HEK293 (cell line): ENCODE data around the gene ZNF410.

Experiments used
- CTCF ChIA-PET: fragments of 350-600 bp; formaldehyde crosslinking; extraction: SDS; loops from one replicate; lab custom pipeline; 2021; ENCODE audit warnings: antibody characterized with exemption; lab: Yijun Ruan, JAX
- POLR2A ChIA-PET: fragments of 300-600 bp; formaldehyde crosslinking; extraction: SDS; loops from one replicate; lab custom pipeline; 2020; ENCODE audit warnings: antibody characterized with exemption, inconsistent platforms; lab: Yijun Ruan, JAX
- H3K27ac ChIP-seq: fragments of 200-500 bp; sonication (Bioruptor generic); 2 replicates; pipeline ENCODE4 v1.5.1; 2014; ENCODE audit warnings: low read depth, low read length, control low read depth, inconsistent platforms; ENCODE audit errors: extremely low read depth
- H3K36me3 ChIP-seq, 2 experiments: fragments of 200-500 bp in 1 of 2; sonication (Bioruptor generic) in 1 of 2; 1 replicate in 1 of 2; 2 replicates in 1 of 2; pipeline ENCODE4 v1.5.1; 2014 to 2017; ENCODE audit warnings: inconsistent platforms in 2 of 2, low read length in 2 of 2; ENCODE audit not compliant: control insufficient read depth in 2 of 2, insufficient read depth in 1 of 2
- H3K4me1 ChIP-seq: fragments of 200-500 bp; sonication (Bioruptor generic); 2 replicates; pipeline ENCODE4 v1.5.1; 2014; ENCODE audit warnings: mild to moderate bottlenecking, low read length, inconsistent platforms; ENCODE audit not compliant: control insufficient read depth, insufficient read depth
- H3K4me3 ChIP-seq: 2 replicates; pipeline ENCODE4 v1.5.1; 2011; ENCODE audit warnings: low read depth, mild to moderate bottlenecking, control low read depth, low read length, moderate library complexity
- H3K9me3 ChIP-seq: fragments of 200-500 bp; sonication (Bioruptor generic); 2 replicates; pipeline ENCODE4 v1.5.1; 2014; ENCODE audit warnings: low read depth, low read length, inconsistent platforms; ENCODE audit not compliant: control insufficient read depth, insufficient read depth
- ELK4 ChIP-seq: IDR thresholded peaks from 2 replicates; pipeline ENCODE4 v1.6.1; 2011; ENCODE audit warnings: mild to moderate bottlenecking, low read depth, low read length, borderline replicate concordance
- GLI2 ChIP-seq: fragments of 450-650 bp; formaldehyde crosslinking; IDR thresholded peaks from 2 replicates; pipeline ENCODE4; 2017; ENCODE audit warnings: missing biosample characterization, missing genetic modification characterization, low read depth, borderline replicate concordance
- PRDM6 ChIP-seq: fragments of 450-650 bp; formaldehyde crosslinking; IDR thresholded peaks from 2 replicates; pipeline ENCODE4 v1.5.1; 2017; ENCODE audit warnings: missing biosample characterization, missing genetic modification characterization
- ZNF121 ChIP-seq: fragments of 450-650 bp; formaldehyde crosslinking; IDR thresholded peaks from 2 replicates; pipeline ENCODE4 v1.5.1; 2016; ENCODE audit warnings: missing biosample characterization, missing genetic modification characterization
- ZNF362 ChIP-seq: fragments of 450-650 bp; formaldehyde crosslinking; IDR thresholded peaks from 2 replicates; pipeline ENCODE4 v1.5.1; 2016; ENCODE audit warnings: missing biosample characterization, missing genetic modification characterization
- ZNF37A ChIP-seq: fragments of 450-650 bp; IDR thresholded peaks from 2 replicates; pipeline ENCODE4 v1.5.1; 2018; ENCODE audit warnings: missing biosample characterization, missing genetic modification characterization
- ZNF398 ChIP-seq: fragments of 450-650 bp; formaldehyde crosslinking; IDR thresholded peaks from 2 replicates; pipeline ENCODE4 v1.5.1; 2017; ENCODE audit warnings: missing biosample characterization, missing genetic modification characterization
- ZNF514 ChIP-seq: fragments of 450-650 bp; formaldehyde crosslinking; IDR thresholded peaks from 2 replicates; pipeline ENCODE4 v1.5.1; 2016; ENCODE audit warnings: missing biosample characterization, missing genetic modification characterization

ZNF410 gene

GRCh38 chr14:73976125-73976524 is 89.5 kb downstream of the ZNF410 start:
- H3K4me1 ChIP-seq, result peaks cover 8% of the 10 kb centered on the region; the same call in 1 of the 2 replicates
- POLR2A ChIA-PET, result no interaction called here
- H3K4me3 ChIP-seq, result no peak overlapping the region
- CTCF ChIA-PET, result no interaction called here
- no peak overlapping the region for H3K27ac ChIP-seq
- TF ChIP-seq GLI2 (tag by site-specific recombination), result no peak
- H3K36me3 ChIP-seq, result peaks cover 0 to 12% of the 10 kb centered on the region in 2 experiments; a peak in 2 of 3 replicates
- H3K9me3 ChIP-seq, result no peaks in the 10 kb centered on the region

- Histone ChIP-seq H3K27ac (no peak overlapping the region), H3K36me3 (peaks cover 0 to 8% of the 10 kb centered on the region in 2 experiments; a peak in 2 of 3 replicates), H3K4me3 (no peak overlapping the region), H3K4me1 (peaks cover 8% of the 10 kb centered on the region; the same call in 1 of the 2 replicates), H3K9me3 (no peaks in the 10 kb centered on the region)
- TF ChIP-seq ZNF514 (tag by site-specific recombination) (no peak), ELK4 (no peak), ZNF121 (no peak), ZNF362 (tag by site-specific recombination) (no peak), ZNF398 (tag by site-specific recombination) (no peak), PRDM6 (tag by site-specific recombination) (no peak), ZNF37A (tag by site-specific recombination) (no peak)
- ChIA-PET POLR2A (no interaction called here), CTCF (interaction anchor here (0.6 to 0.7 kb wide), 2 partner anchors 19 to 467 kb away, joined by 3 to 4 read pairs; no protein-coding TSS in a partner anchor)
These were observed 91.2 kb downstream of the ZNF410 start for GRCh38 chr14:73977896-73978295.
